NB4 (cell line): ENCODE data around the gene ADCYAP1R1.

ENCODE experiments used
- TF ChIP-seq, protein P1 (sequence below): IDR thresholded peaks from 2 replicates; pipeline ENCODE4 v1.6.1; 2011; ENCODE audit warnings: low read depth, low read length
- TF ChIP-seq, protein P2 (sequence below): IDR thresholded peaks from one replicate; pipeline ENCODE4 v1.5.1; 2012; ENCODE audit warnings: low read depth, low read length

DNA sequence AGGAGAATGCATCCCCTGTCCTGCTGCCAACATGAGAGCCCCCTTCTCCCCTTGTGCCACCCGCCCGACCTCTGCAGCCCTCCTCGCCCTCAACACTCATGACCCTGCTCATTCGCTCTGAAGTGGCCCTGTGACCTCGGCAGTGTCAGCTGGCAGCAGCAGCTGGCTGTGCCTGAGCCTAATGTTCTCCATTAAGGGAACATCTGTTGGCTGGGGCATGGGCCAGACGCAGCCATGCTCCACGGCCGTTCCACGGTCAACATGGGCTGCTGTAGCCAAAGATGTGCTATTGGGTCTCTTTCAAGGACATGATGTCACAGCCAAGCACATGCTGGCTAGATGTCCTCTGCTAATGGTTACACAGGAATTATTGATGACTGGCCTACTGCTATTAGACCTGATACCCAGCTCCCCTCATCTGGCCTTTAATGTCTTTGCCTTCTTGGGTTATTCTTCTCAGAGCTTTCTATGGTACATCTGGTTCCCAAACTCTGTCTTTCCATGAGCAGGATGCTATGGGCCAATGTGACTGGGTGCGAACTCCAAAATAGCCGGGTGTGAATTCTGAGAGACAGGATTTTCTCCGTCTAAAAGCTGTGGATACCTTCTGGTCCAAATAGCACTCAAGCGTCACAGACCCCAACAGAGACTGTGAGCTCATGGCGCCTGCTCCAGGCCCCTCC, 22.4 kb downstream of the ADCYAP1R1 start:
- TF ChIP-seq, protein P1, sequence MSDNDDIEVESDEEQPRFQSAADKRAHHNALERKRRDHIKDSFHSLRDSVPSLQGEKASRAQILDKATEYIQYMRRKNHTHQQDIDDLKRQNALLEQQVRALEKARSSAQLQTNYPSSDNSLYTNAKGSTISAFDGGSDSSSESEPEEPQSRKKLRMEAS, result no peak
- TF ChIP-seq, protein P2, sequence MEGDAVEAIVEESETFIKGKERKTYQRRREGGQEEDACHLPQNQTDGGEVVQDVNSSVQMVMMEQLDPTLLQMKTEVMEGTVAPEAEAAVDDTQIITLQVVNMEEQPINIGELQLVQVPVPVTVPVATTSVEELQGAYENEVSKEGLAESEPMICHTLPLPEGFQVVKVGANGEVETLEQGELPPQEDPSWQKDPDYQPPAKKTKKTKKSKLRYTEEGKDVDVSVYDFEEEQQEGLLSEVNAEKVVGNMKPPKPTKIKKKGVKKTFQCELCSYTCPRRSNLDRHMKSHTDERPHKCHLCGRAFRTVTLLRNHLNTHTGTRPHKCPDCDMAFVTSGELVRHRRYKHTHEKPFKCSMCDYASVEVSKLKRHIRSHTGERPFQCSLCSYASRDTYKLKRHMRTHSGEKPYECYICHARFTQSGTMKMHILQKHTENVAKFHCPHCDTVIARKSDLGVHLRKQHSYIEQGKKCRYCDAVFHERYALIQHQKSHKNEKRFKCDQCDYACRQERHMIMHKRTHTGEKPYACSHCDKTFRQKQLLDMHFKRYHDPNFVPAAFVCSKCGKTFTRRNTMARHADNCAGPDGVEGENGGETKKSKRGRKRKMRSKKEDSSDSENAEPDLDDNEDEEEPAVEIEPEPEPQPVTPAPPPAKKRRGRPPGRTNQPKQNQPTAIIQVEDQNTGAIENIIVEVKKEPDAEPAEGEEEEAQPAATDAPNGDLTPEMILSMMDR, result no peak
